Transverse colon (tissue), 4 donors: Measurements from ENCODE around the gene CDK14. TPM values are rescaled to one million over a fixed set of nuclear protein-coding genes. Genes with fewer than 3 reads are reported as not detected.
"Not testable (repeated sequence)": the region's sequence is repeated elsewhere in the genome, so short reads cannot be mapped to it uniquely, and the experiment has no call there.

Experiments used
- DNase-seq: peaks from one replicate; pipeline ENCODE4 v3.0.0-alpha.2; 2019
- H3K27ac ChIP-seq, 4 donors: fragments of 200-600 bp; sonication (generic); 2 replicates each; pipeline ENCODE4 v1.5.1; 2016 to 2018; ENCODE audit warnings: inconsistent platforms in 4 of 4
- H3K27me3 ChIP-seq: fragments of 200-600 bp; sonication (generic); 2 replicates; pipeline ENCODE4 v1.5.1; 2017; ENCODE audit warnings: inconsistent platforms
- H3K36me3 ChIP-seq, 4 donors: fragments of 200-600 bp; sonication (generic); 2 replicates each; pipeline ENCODE4 v1.5.1; 2017 to 2019; ENCODE audit warnings: inconsistent platforms in 4 of 4
- H3K4me1 ChIP-seq, 4 donors: fragments of 200-600 bp; sonication (generic); 2 replicates each; pipeline ENCODE4 v1.5.1; 2017 to 2020; ENCODE audit warnings: inconsistent platforms in 4 of 4
- H3K4me3 ChIP-seq, 4 donors: fragments of 200-600 bp; sonication (generic); 1 replicate in 1 of 4; 2 replicates in 3 of 4; pipeline versions ENCODE4 v1.5.1 to v1.6.1; 2017 to 2019; ENCODE audit warnings: inconsistent platforms in 4 of 4
- H3K9me3 ChIP-seq, 2 donors: fragments of 200-600 bp; sonication (generic); 2 replicates each; pipeline ENCODE4 v1.5.1; 2017 to 2019; ENCODE audit warnings: inconsistent platforms in 2 of 2
- CTCF ChIP-seq, 5 experiments: fragments of 200-600 bp in 3 of 5; fragments of 450-650 bp in 2 of 5; sonication (generic) in 3 of 5; IDR thresholded peaks; 1 replicate in 2 of 5; 2 replicates in 3 of 5; pipeline ENCODE4 v1.5.1; 2016 to 2017; ENCODE audit warnings: antibody characterized with exemption in 5 of 5, inconsistent platforms in 3 of 5, mild to moderate bottlenecking in 2 of 5, moderate library complexity in 1 of 5
- EP300 ChIP-seq: sonication (generic); formaldehyde crosslinking; IDR thresholded peaks from one replicate; pipeline ENCODE4 v1.6.1; 2017; ENCODE audit warnings: antibody characterized with exemption, low read depth
- POLR2A ChIP-seq: fragments of 450-650 bp; IDR thresholded peaks from one replicate; pipeline ENCODE4 v1.6.1; 2016; ENCODE audit warnings: antibody characterized with exemption, mild to moderate bottlenecking, moderate library complexity
- POLR2AphosphoS5 ChIP-seq, 3 donors: sonication (generic); formaldehyde crosslinking; IDR thresholded peaks; one replicate each; pipeline ENCODE4 v1.6.1; 2016; ENCODE audit warnings: antibody characterized with exemption in 3 of 3
- WGBS, 2 donors: methylation state at CpG; one replicate each; pipeline ENCODE4 v1.1.5; 2018; ENCODE audit warnings: low coverage in 1 of 2; 5-methylcytosine and 5-hydroxymethylcytosine counted together
- in situ Hi-C, 4 donors: fragments of 200-750 bp; cut with MboI; loops; one replicate each; pipeline versions ENCODE4 v1.15.0 to v1.15.1; 2017; ENCODE audit warnings: low sequenced_read_pairs in 3 of 4, low pct_ligation_motif_present in 1 of 4, low pct_unique_long_range_greater_than_20kb in 1 of 4
- intact Hi-C: fragments of 100-400 bp; cut with DNase I; formaldehyde crosslinking; loops from one replicate; pipeline ENCODE4 v1.15.1; 2023; ENCODE audit warnings: low total_unique reads
- total RNA-seq, 4 donors: library from RNA; depleted of rRNA; stranded (reverse); fragments of >200 nt; gene quantifications; one replicate each; pipeline ENCODE4 v1.1.0, GENCODE V29; 2016

Gene CDK14
- total RNA-seq, 4 donors from 2014 or later: 0.40 to 15.4 (median 4.8) TPM

GRCh38 chr7:90749774-90750173 lies 153.7 kb downstream of the CDK14 start:
- 25% methylated on average over 1 of the region's 1 CpG; no CpG with 5 or more reads in 1 of the 2 donors for WGBS, 2 donors
- TF ChIP-seq POLR2A: no peak
- no peak for TF ChIP-seq EP300
- no peak for TF ChIP-seq CTCF (IDR thresholded peaks at IDR 0.05)
- TF ChIP-seq POLR2AphosphoS5 (IDR thresholded peaks at IDR 0.05): no peak
- Histone ChIP-seq H3K27ac (no peak overlapping the region), H3K4me1 (no peaks in the 10 kb centered on the region), H3K27me3 (no peaks in the 10 kb centered on the region), H3K9me3 (no peaks in the 10 kb centered on the region), H3K36me3 (no peaks in the 10 kb centered on the region), H3K4me3 (no peak overlapping the region)
- intact Hi-C loops: no loop called here
- in situ Hi-C loops: no loop called here
- no peak for DNase-seq

GRCh38 chr7:90751595-90751994 lies 155.5 kb downstream of the CDK14 start:
- no peak for DNase-seq
- no peaks in the 10 kb centered on the region for H3K27me3 ChIP-seq

GRCh38 chr7:90752051-90752450 lies 155.9 kb downstream of the CDK14 start:
- no peak for DNase-seq
- WGBS, 2 donors: 81 to 88% methylated on average over 1 of the region's 1 CpG
- intact Hi-C loops (no loop called here), in situ Hi-C loops (no loop called here)
- Histone ChIP-seq H3K9me3 (no peaks in the 10 kb centered on the region), H3K4me3 (no peak overlapping the region), H3K27ac (no peak overlapping the region), H3K4me1 (no peaks in the 10 kb centered on the region), H3K27me3 (no peaks in the 10 kb centered on the region), H3K36me3 (no peaks in the 10 kb centered on the region)
- no peak for TF ChIP-seq POLR2A

More at GRCh38 chr7:90751595-90751994, 155.5 kb downstream of the CDK14 start:
- no peak for TF ChIP-seq EP300
- TF ChIP-seq CTCF (IDR thresholded peaks at IDR 0.05): no peak
- no peak for TF ChIP-seq POLR2AphosphoS5 (IDR thresholded peaks at IDR 0.05)
- no peak for TF ChIP-seq POLR2A
- in situ Hi-C loops: no loop called here
- Histone ChIP-seq H3K36me3 (no peaks in the 10 kb centered on the region), H3K27ac (no peak overlapping the region), H3K4me1 (no peaks in the 10 kb centered on the region), H3K4me3 (no peak overlapping the region), H3K9me3 (no peaks in the 10 kb centered on the region)
- 58 to 77% methylated on average over 1 of the region's 1 CpG for WGBS, 2 donors
- intact Hi-C loops: no loop called here

GRCh38 chr7:90755041-90755440 lies 158.9 kb downstream of the CDK14 start:
- Histone ChIP-seq H3K27ac (no peak overlapping the region), H3K4me1 (peaks cover 0 to 5% (median 0%) of the 10 kb centered on the region in 4 donors), H3K9me3 (no peaks in the 10 kb centered on the region), H3K4me3 (no peak overlapping the region), H3K36me3 (no peaks in the 10 kb centered on the region), H3K27me3 (no peaks in the 10 kb centered on the region)
- in situ Hi-C loops: no loop called here
- DNase-seq: no peak
- 68 to 82% methylated on average over 3 of the region's 3 CpGs for WGBS, 2 donors
- no peak for TF ChIP-seq CTCF (IDR thresholded peaks at IDR 0.05)
- intact Hi-C loops: no loop called here

- no peaks in the 10 kb centered on the region for H3K9me3 ChIP-seq
- no peaks in the 10 kb centered on the region for H3K36me3 ChIP-seq
- 91 to 94% methylated on average over 1 of the region's 1 CpG for WGBS, 2 donors
- DNase-seq: no peak
- no peak overlapping the region for H3K27ac ChIP-seq
- no peaks in the 10 kb centered on the region for H3K27me3 ChIP-seq
- peaks cover 0 to 5% (median 0%) of the 10 kb centered on the region in 4 donors for H3K4me1 ChIP-seq
- TF ChIP-seq POLR2A (no peak), EP300 (no peak), POLR2AphosphoS5 (IDR thresholded peaks at IDR 0.05) (no peak), CTCF (IDR thresholded peaks at IDR 0.05) (no peak)
- in situ Hi-C loops: no loop called here
- intact Hi-C loops: no loop called here
- H3K4me3 ChIP-seq: no peak overlapping the region
Measured at GRCh38 chr7:90756366-90756765, 160.2 kb downstream of the CDK14 start.

GRCh38 chr7:90757565-90757950 lies 161.4 kb downstream of the CDK14 start:
- H3K4me1 ChIP-seq, H3K9me3 ChIP-seq, H3K27me3 ChIP-seq, DNase-seq, H3K36me3 ChIP-seq, H3K4me3 ChIP-seq, intact Hi-C loops, H3K27ac ChIP-seq, in situ Hi-C loops: not testable (repeated sequence)
- 87 to 97% methylated on average over 4 to 9 of the region's 9 CpGs for WGBS, 2 donors
